ENCODE data around the gene MORC2.

Gene MORC2

GRCh38 chr22:30889268-30889995, 79.1 kb downstream of the MORC2 start:
- DNase-seq (ENCODE audit: low read depth): no peak

GRCh38 chr22:30887861-30888260, 80.7 kb downstream of the MORC2 start:
- no peak for DNase-seq (ENCODE audit: low read depth)

- no peak for DNase-seq (ENCODE audit: low read depth)
Observed at GRCh38 chr22:30887453-30887852, 81.1 kb downstream of the MORC2 start.

- DNase-seq (ENCODE audit: low read depth): no peak
Observed at GRCh38 chr22:30885591-30885990, 83.0 kb downstream of the MORC2 start.

- DNase-seq (ENCODE audit: low read depth): no peak
Observed at GRCh38 chr22:30885001-30885366, 83.6 kb downstream of the MORC2 start.

- no peak for DNase-seq (ENCODE audit: low read depth)
Observed at GRCh38 chr22:30884211-30885000, 84.2 kb downstream of the MORC2 start.

- no peak for DNase-seq (ENCODE audit: low read depth)
Observed at GRCh38 chr22:30883586-30884145, 84.9 kb downstream of the MORC2 start.

- no peak for DNase-seq (ENCODE audit: low read depth)
Observed at GRCh38 chr22:30882974-30883533, 85.5 kb downstream of the MORC2 start.

- DNase-seq (ENCODE audit: low read depth): no peak
Observed at GRCh38 chr22:30882184-30882717, 86.3 kb downstream of the MORC2 start.

- DNase-seq (ENCODE audit: low read depth): no peak
Observed at GRCh38 chr22:30881361-30882183, 87.0 kb downstream of the MORC2 start.

GRCh38 chr22:30880847-30881246, 87.7 kb downstream of the MORC2 start:
- no peak for DNase-seq (ENCODE audit: low read depth)

- no peak for DNase-seq (ENCODE audit: low read depth)
Observed at GRCh38 chr22:30880181-30880601, 88.4 kb downstream of the MORC2 start.

GRCh38 chr22:30879415-30879797, 89.2 kb downstream of the MORC2 start:
- no peak for DNase-seq (ENCODE audit: low read depth)

- DNase-seq (ENCODE audit: low read depth): no peak
Observed at GRCh38 chr22:30878516-30879414, 89.8 kb downstream of the MORC2 start.

- no peak for DNase-seq (ENCODE audit: low read depth)
Observed at GRCh38 chr22:30877662-30878515, 90.7 kb downstream of the MORC2 start.

- no peak for DNase-seq (ENCODE audit: low read depth)
Observed at GRCh38 chr22:30876915-30877553, 91.5 kb downstream of the MORC2 start.

- no peak for DNase-seq (ENCODE audit: low read depth)
Observed at GRCh38 chr22:30876221-30876751, 92.3 kb downstream of the MORC2 start.

- no peak for DNase-seq (ENCODE audit: low read depth)
Observed at GRCh38 chr22:30875481-30876215, 92.9 kb downstream of the MORC2 start.
